Upper lobe of right lung (tissue), 1 donor: ENCODE measurements around the gene LEF1. TPM values are rescaled to one million over a fixed set of nuclear protein-coding genes. Genes with fewer than 3 reads are reported as not detected.

Experiments
- ATAC-seq: fragments of 200-7000 bp; cut with Tn5 transposase; one replicate; pipeline ENCODE4 v1.9.1; 2020; ENCODE audit warnings: mild to moderate bottlenecking, moderate library complexity
- DNase-seq: peaks from one replicate; pipeline ENCODE4 v3.0.0-alpha.2; 2020
- H3K27ac ChIP-seq: fragments of 200-600 bp; one replicate; pipeline ENCODE4 v1.8.0; 2022
- H3K27me3 ChIP-seq: fragments of 200-600 bp; one replicate; pipeline ENCODE4 v1.8.0; 2022; ENCODE audit warnings: mild to moderate bottlenecking
- H3K36me3 ChIP-seq: fragments of 200-600 bp; one replicate; pipeline ENCODE4 v1.8.0; 2022
- H3K4me1 ChIP-seq: fragments of 200-600 bp; one replicate; pipeline ENCODE4 v1.8.0; 2022
- H3K4me3 ChIP-seq: fragments of 200-600 bp; one replicate; pipeline ENCODE4 v1.8.0; 2022; ENCODE audit warnings: mild to moderate bottlenecking
- H3K9me3 ChIP-seq: fragments of 200-600 bp; one replicate; pipeline ENCODE4 v1.8.0; 2022
- CTCF ChIP-seq: fragments of 200-600 bp; IDR thresholded peaks from one replicate; pipeline ENCODE4 v1.8.0; 2022; ENCODE audit warnings: antibody characterized with exemption
- intact Hi-C: fragments of 100-400 bp; cut with DNase I; formaldehyde crosslinking; loops from one replicate; pipeline ENCODE4 v1.11.0; 2022
- long read RNA-seq: library from polyadenylated mRNA; unstranded; transcript quantifications from one replicate; pipeline ENCODE4 v2.0.0, GENCODE V29; 2021
- total RNA-seq: library from RNA; stranded (reverse); fragmentation: NEBNext Ultra II Directional; extraction: Animal tissue kit (Norgen Biotek cat#: 25700); gene quantifications from one replicate; pipeline ENCODE4 v1.2.1, GENCODE V29; 2021
- donor health status: DM: no; HTN: yes; CAD: no; lungs with severe emphysema.

LEF1 gene
- 9.1 TPM for total RNA-seq
- long read RNA-seq, transcript LEF1-201 (12 exons, 3,068 nt): major isoform, 8 of 16 reads
- long read RNA-seq, partial matches to known transcripts: 1 of 16 reads
- long read RNA-seq, other reads (novel, unspliced or antisense): 5 of 16 reads

DNA sequence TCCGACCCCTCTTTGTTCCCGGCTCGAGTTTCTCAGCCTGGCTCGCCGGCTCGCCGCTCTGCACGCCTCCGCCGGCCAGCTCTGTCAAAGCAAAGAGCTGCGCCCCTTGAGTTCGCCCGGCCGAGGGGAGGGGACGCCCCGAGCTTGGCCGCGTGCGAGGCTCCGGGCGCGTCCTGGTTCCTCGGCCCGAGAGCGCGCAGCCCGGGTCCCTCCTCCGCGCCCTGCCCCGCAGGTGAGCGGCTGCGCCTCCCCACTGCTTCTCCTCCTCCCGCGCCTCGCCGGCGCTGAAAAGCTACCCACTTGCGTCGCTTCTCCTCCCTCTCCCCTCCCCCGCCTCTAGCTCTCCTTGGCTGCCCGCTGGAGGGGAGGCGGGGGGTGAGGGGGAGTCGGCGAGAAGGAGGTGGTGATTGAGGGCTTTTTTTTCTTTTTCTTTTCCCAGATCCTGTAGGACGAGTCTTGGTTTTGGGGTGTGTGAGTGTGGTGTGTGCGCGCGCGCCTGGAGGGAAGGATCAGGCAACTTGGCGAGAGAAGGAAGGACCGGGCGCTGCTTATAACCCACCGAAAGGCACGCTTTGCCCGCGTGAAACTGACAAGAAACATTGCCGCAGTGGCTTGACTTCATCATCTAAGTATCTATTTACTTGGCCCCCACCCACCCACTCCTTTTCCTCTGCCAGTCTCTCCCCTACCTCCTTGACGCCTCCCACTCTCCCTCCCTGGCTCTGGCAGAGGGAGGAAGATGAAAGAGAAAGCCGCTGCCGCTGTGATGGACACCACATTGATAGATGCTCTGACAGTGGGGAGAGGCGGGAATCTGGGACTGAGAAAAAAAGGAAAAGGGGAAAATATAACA, at the start of gene LEF1:
Gene LEF1 (minus strand): TSS at position 262 of the 853 bp plus-strand sequence. CDS start 1,165 bp downstream, outside the sequence.
- Histone ChIP-seq H3K4me3 (peak within 1 kb of the TSS; percentile 61), H3K27me3 (peaks cover 71% of the 10 kb centered on the region), H3K9me3 (no peaks in the 10 kb centered on the region), H3K36me3 (no peaks in the 10 kb centered on the region), H3K27ac (no peak within 1 kb of the TSS), H3K4me1 (peaks cover 20% of the 10 kb centered on the region)
- no peak for TF ChIP-seq CTCF
- DNase-seq: peak; percentile 70
- ATAC-seq: peak; percentile 38
- intact Hi-C loops: no loop called here

GRCh38 chr4:108216510-108216909, 47.8 kb upstream of the LEF1 start:
- TF ChIP-seq CTCF: no peak
- intact Hi-C loops: no loop called here
- H3K4me3 ChIP-seq: no peak overlapping the region
- no peaks in the 10 kb centered on the region for H3K36me3 ChIP-seq
- H3K4me1 ChIP-seq: no peaks in the 10 kb centered on the region
- ATAC-seq: no peak
- H3K27ac ChIP-seq: no peak overlapping the region
- H3K9me3 ChIP-seq: no peaks in the 10 kb centered on the region
- no peak for DNase-seq
- H3K27me3 ChIP-seq: no peaks in the 10 kb centered on the region

GRCh38 chr4:108215055-108215454, 46.3 kb upstream of the LEF1 start:
- intact Hi-C loops: no loop called here
- H3K27me3 ChIP-seq: no peaks in the 10 kb centered on the region
- DNase-seq (no peak), ATAC-seq (no peak)
- no peaks in the 10 kb centered on the region for H3K36me3 ChIP-seq
- H3K9me3 ChIP-seq: no peaks in the 10 kb centered on the region
- no peak overlapping the region for H3K4me3 ChIP-seq
- H3K4me1 ChIP-seq: no peaks in the 10 kb centered on the region
- no peak for TF ChIP-seq CTCF
- no peak overlapping the region for H3K27ac ChIP-seq

GRCh38 chr4:108213723-108214122, 45.0 kb upstream of the LEF1 start:
- TF ChIP-seq CTCF: no peak
- Histone ChIP-seq H3K4me1 (no peaks in the 10 kb centered on the region), H3K27me3 (no peaks in the 10 kb centered on the region), H3K9me3 (no peaks in the 10 kb centered on the region), H3K36me3 (no peaks in the 10 kb centered on the region), H3K27ac (no peak overlapping the region), H3K4me3 (no peak overlapping the region)
- intact Hi-C loops: no loop called here
- DNase-seq (no peak), ATAC-seq (no peak)

- DNase-seq (no peak), ATAC-seq (no peak)
- intact Hi-C loops: no loop called here
- no peaks in the 10 kb centered on the region for H3K4me1 ChIP-seq
- H3K4me3 ChIP-seq: no peak overlapping the region
- no peaks in the 10 kb centered on the region for H3K9me3 ChIP-seq
- no peaks in the 10 kb centered on the region for H3K27me3 ChIP-seq
- TF ChIP-seq CTCF: no peak
- no peak overlapping the region for H3K27ac ChIP-seq
- no peaks in the 10 kb centered on the region for H3K36me3 ChIP-seq
These were observed 44.6 kb upstream of the LEF1 start for GRCh38 chr4:108213308-108213707.
